SU-DHL-6 (cell line): ENCODE results near the gene HAUS1.

Experiments
- H2AFZ ChIP-seq: fragments of 200-600 bp; sonication (generic); 2 replicates; pipeline ENCODE4 v1.6.1; 2014; ENCODE audit warnings: low read depth, mild to moderate bottlenecking, moderate library complexity, mixed read lengths, antibody characterized with exemption, low read length; ENCODE audit not compliant: severe bottlenecking
- H3F3A ChIP-seq: fragments of 200-600 bp; shearing (Covaris generic); 2 replicates; pipeline ENCODE4 v1.6.0; 2016; ENCODE audit warnings: antibody characterized with exemption, mild to moderate bottlenecking; ENCODE audit not compliant: insufficient read depth
- H3K27ac ChIP-seq: fragments of 200-600 bp; sonication (generic); 2 replicates; pipeline ENCODE4 v1.5.1; 2016; ENCODE audit warnings: low read depth, mild to moderate bottlenecking, low read length, moderate library complexity, mixed read lengths
- H3K27me3 ChIP-seq: fragments of 200-600 bp; sonication (generic), shearing (Covaris generic); 2 replicates; pipeline ENCODE4 v1.6.0; 2014; ENCODE audit warnings: mild to moderate bottlenecking, low read length
- H3K36me3 ChIP-seq: fragments of 200-600 bp; sonication (generic); 2 replicates; pipeline ENCODE4 v1.6.1; 2014; ENCODE audit warnings: mild to moderate bottlenecking, low read length, mixed read lengths
- H3K4me2 ChIP-seq: fragments of 300-600, 200-600 bp; shearing (Covaris generic), sonication (generic); 2 replicates; pipeline ENCODE4 v1.6.0; 2014; ENCODE audit warnings: low read length, low read depth, mild to moderate bottlenecking; ENCODE audit not compliant: poor library complexity, severe bottlenecking
- H3K4me3 ChIP-seq: fragments of 200-600 bp; sonication (generic); 2 replicates; pipeline ENCODE4 v1.5.1; 2014; ENCODE audit warnings: antibody characterized with exemption, low read length, mild to moderate bottlenecking, mixed read lengths; ENCODE audit not compliant: insufficient read depth, poor library complexity, severe bottlenecking
- H3K79me2 ChIP-seq: fragments of 200-600 bp; sonication (generic); 2 replicates; pipeline ENCODE4 v1.6.1; 2014; ENCODE audit warnings: mild to moderate bottlenecking, low read length, moderate library complexity; ENCODE audit not compliant: insufficient read depth
- H3K9ac ChIP-seq: fragments of 200-600 bp; sonication (generic); 2 replicates; pipeline ENCODE4 v1.7.0; 2014; ENCODE audit warnings: mild to moderate bottlenecking, low read length
- H3K9me2 ChIP-seq: fragments of 200-600 bp; sonication (generic); replicated peaks from 2 replicates; pipeline ENCODE4 v1.6.1; 2014; ENCODE audit warnings: low read length; ENCODE audit not compliant: insufficient read depth
- H3K9me3 ChIP-seq: fragments of 200-600 bp; sonication (generic); 2 replicates; pipeline ENCODE4 v1.6.1; 2014; ENCODE audit warnings: low read length, mixed read lengths; ENCODE audit not compliant: insufficient read depth
- H4K20me1 ChIP-seq: fragments of 200-600 bp; sonication (generic); 2 replicates; pipeline ENCODE4 v1.6.1; 2014; ENCODE audit warnings: low read depth, mild to moderate bottlenecking, antibody characterized with exemption, low read length, moderate library complexity, mixed read lengths
- CTCF ChIP-seq: fragments of 200-600 bp; sonication (generic); IDR thresholded peaks from one replicate; pipeline ENCODE4 v1.5.1; 2017; ENCODE audit warnings: antibody characterized with exemption, mild to moderate bottlenecking, low read length, moderate library complexity; ENCODE audit not compliant: insufficient read depth, poor library complexity, severe bottlenecking
- EZH2phosphoT487 ChIP-seq: fragments of 200-600 bp; sonication (generic), shearing (Covaris generic); conservative IDR thresholded peaks from 2 replicates; pipeline ENCODE4 v1.6.1; 2018; ENCODE audit warnings: mild to moderate bottlenecking, antibody characterized with exemption, low read length, moderate library complexity, mixed read lengths

HAUS1 gene

GRCh38 chr18:46095532-46095931 is 8.7 kb upstream of the HAUS1 start:
- H3K27ac ChIP-seq, result no peak overlapping the region
- no peaks in the 10 kb centered on the region for H3K9me2 ChIP-seq
- H3K9ac ChIP-seq, result no peak overlapping the region
- no peak overlapping the region for H2AFZ ChIP-seq
- H3K4me2 ChIP-seq, result peak overlapping the region; percentile 7
- no peak for TF ChIP-seq EZH2phosphoT487
- no peak for TF ChIP-seq CTCF
- H3F3A ChIP-seq, result no peaks in the 10 kb centered on the region; the same call in 1 of the 2 replicates
- H4K20me1 ChIP-seq, result peaks cover 20% of the 10 kb centered on the region
- H3K4me3 ChIP-seq, result no peak overlapping the region
- H3K36me3 ChIP-seq, result peaks cover 32% of the 10 kb centered on the region
- peaks cover 74% of the 10 kb centered on the region for H3K79me2 ChIP-seq
- H3K9me3 ChIP-seq, result no peaks in the 10 kb centered on the region
- no peaks in the 10 kb centered on the region for H3K27me3 ChIP-seq

GRCh38 chr18:46096651-46097300 is 7.4 kb upstream of the HAUS1 start:
- peaks cover 61% of the 10 kb centered on the region for H3K79me2 ChIP-seq
- H3K4me3 ChIP-seq, result peak overlapping the region; percentile 72
- peak overlapping the region; percentile 74 for H3K9ac ChIP-seq
- peaks cover 13% of the 10 kb centered on the region; the same call in 1 of the 2 replicates for H4K20me1 ChIP-seq
- H3K9me2 ChIP-seq, result no peaks in the 10 kb centered on the region
- H3K27me3 ChIP-seq, result no peaks in the 10 kb centered on the region
- no peaks in the 10 kb centered on the region; the same call in 1 of the 2 replicates for H3F3A ChIP-seq
- peak overlapping the region; percentile 63 for H3K4me2 ChIP-seq
- H3K9me3 ChIP-seq, result no peaks in the 10 kb centered on the region
- H3K27ac ChIP-seq, result peak overlapping the region; percentile 71
- peaks cover 19% of the 10 kb centered on the region for H3K36me3 ChIP-seq
- no peak overlapping the region for H2AFZ ChIP-seq
- TF ChIP-seq EZH2phosphoT487, result no peak
- no peak for TF ChIP-seq CTCF

GRCh38 chr18:46097431-46097800 is 6.8 kb upstream of the HAUS1 start:
- H3F3A ChIP-seq, result no peaks in the 10 kb centered on the region; the same call in 1 of the 2 replicates
- TF ChIP-seq EZH2phosphoT487 (no peak), CTCF (no peak)
- H3K9me3 ChIP-seq, result no peaks in the 10 kb centered on the region
- peak overlapping the region; percentile 63 for H3K4me2 ChIP-seq
- peak overlapping the region; percentile 74 for H3K9ac ChIP-seq
- H3K36me3 ChIP-seq, result peaks cover 19% of the 10 kb centered on the region
- H3K4me3 ChIP-seq, result peak overlapping the region; percentile 72
- no peak overlapping the region for H2AFZ ChIP-seq
- H3K27me3 ChIP-seq, result no peaks in the 10 kb centered on the region
- H3K27ac ChIP-seq, result peak overlapping the region; percentile 71
- peaks cover 13% of the 10 kb centered on the region; the same call in 1 of the 2 replicates for H4K20me1 ChIP-seq
- H3K79me2 ChIP-seq, result peaks cover 57% of the 10 kb centered on the region
- no peaks in the 10 kb centered on the region for H3K9me2 ChIP-seq
